ENCODE data around the gene FBXO28. TPM values are rescaled to one million over a fixed set of nuclear protein-coding genes. Genes with fewer than 3 reads are reported as not detected.

FBXO28 gene
- polyA plus RNA-seq, 1 of the 3 experiments (the other 2 are of a cell fraction), result 8.1 TPM

- no peak for DNase-seq
- Histone ChIP-seq H3K9me2 (no peaks in the 10 kb centered on the region), H3K27me3 (ENCODE audit: insufficient read depth) (no peaks in the 10 kb centered on the region), H3F3A (replicated peaks; ENCODE audit: insufficient read depth) (peaks cover 16% of the 10 kb centered on the region), H3K9me3 (peaks cover 11% of the 10 kb centered on the region), H4K20me1 (ENCODE audit: insufficient read depth) (peaks cover 12% of the 10 kb centered on the region), H3K79me2 (ENCODE audit: insufficient read depth) (peaks cover 36% of the 10 kb centered on the region), H3K36me3 (replicated peaks in 1 of 2; ENCODE audit: control insufficient read depth in 1 of 2, insufficient read depth in 2 of 2, low read length in 1 of 2) (peaks cover 38 to 50% of the 10 kb centered on the region in 2 experiments), H3K27ac (ENCODE audit: low read depth in 2 of 2, low read length in 1 of 2) (no peak overlapping the region), H3K4me3 (ENCODE audit: low read depth in 2 of 2, low read length in 1 of 2) (no peak overlapping the region), H3K4me1 (ENCODE audit: control insufficient read depth in 1 of 2, insufficient read depth in 2 of 2, low read depth in 1 of 2, low read length in 1 of 2) (peaks cover 0 to 6% of the 10 kb centered on the region in 2 experiments; a peak in 1 of 4 replicates), H3K9ac (no peak overlapping the region), H3K4me2 (no peak overlapping the region), H2AFZ (ENCODE audit: low read depth) (no peak overlapping the region)
- ChIA-PET CTCF (no interaction called here), POLR2A (no interaction called here)
- no peak for TF ChIP-seq USF2 (IDR thresholded peaks at IDR 0.05; ENCODE audit: borderline replicate concordance, low read depth, low read length)
- no peak for TF ChIP-seq FOSL2 (IDR thresholded peaks at IDR 0.05; ENCODE audit: borderline replicate concordance, low read depth)
- no peak for TF ChIP-seq TAF1 (IDR thresholded peaks at IDR 0.05; ENCODE audit: borderline replicate concordance, low read depth, low read length)
- no peak for TF ChIP-seq MEF2A (IDR thresholded peaks at IDR 0.05; ENCODE audit: borderline replicate concordance, low read depth)
- TF ChIP-seq MXI1 (IDR thresholded peaks at IDR 0.05; ENCODE audit: low read depth, low read length), result no peak
- no peak for TF ChIP-seq YY1 (IDR thresholded peaks at IDR 0.05; ENCODE audit: low read depth)
- no peak for TF ChIP-seq CHD2 (IDR thresholded peaks at IDR 0.05; ENCODE audit: low read length, partially characterized antibody)
- TF ChIP-seq, protein P1, sequence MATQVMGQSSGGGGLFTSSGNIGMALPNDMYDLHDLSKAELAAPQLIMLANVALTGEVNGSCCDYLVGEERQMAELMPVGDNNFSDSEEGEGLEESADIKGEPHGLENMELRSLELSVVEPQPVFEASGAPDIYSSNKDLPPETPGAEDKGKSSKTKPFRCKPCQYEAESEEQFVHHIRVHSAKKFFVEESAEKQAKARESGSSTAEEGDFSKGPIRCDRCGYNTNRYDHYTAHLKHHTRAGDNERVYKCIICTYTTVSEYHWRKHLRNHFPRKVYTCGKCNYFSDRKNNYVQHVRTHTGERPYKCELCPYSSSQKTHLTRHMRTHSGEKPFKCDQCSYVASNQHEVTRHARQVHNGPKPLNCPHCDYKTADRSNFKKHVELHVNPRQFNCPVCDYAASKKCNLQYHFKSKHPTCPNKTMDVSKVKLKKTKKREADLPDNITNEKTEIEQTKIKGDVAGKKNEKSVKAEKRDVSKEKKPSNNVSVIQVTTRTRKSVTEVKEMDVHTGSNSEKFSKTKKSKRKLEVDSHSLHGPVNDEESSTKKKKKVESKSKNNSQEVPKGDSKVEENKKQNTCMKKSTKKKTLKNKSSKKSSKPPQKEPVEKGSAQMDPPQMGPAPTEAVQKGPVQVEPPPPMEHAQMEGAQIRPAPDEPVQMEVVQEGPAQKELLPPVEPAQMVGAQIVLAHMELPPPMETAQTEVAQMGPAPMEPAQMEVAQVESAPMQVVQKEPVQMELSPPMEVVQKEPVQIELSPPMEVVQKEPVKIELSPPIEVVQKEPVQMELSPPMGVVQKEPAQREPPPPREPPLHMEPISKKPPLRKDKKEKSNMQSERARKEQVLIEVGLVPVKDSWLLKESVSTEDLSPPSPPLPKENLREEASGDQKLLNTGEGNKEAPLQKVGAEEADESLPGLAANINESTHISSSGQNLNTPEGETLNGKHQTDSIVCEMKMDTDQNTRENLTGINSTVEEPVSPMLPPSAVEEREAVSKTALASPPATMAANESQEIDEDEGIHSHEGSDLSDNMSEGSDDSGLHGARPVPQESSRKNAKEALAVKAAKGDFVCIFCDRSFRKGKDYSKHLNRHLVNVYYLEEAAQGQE (IDR thresholded peaks at IDR 0.05; ENCODE audit: low read depth, low read length), result no peak
- no peak for TF ChIP-seq RCOR1 (IDR thresholded peaks at IDR 0.05; ENCODE audit: low read length)
- TF ChIP-seq USF1 (IDR thresholded peaks at IDR 0.05; ENCODE audit: borderline replicate concordance, low read depth), result no peak
- TF ChIP-seq, protein P2, sequence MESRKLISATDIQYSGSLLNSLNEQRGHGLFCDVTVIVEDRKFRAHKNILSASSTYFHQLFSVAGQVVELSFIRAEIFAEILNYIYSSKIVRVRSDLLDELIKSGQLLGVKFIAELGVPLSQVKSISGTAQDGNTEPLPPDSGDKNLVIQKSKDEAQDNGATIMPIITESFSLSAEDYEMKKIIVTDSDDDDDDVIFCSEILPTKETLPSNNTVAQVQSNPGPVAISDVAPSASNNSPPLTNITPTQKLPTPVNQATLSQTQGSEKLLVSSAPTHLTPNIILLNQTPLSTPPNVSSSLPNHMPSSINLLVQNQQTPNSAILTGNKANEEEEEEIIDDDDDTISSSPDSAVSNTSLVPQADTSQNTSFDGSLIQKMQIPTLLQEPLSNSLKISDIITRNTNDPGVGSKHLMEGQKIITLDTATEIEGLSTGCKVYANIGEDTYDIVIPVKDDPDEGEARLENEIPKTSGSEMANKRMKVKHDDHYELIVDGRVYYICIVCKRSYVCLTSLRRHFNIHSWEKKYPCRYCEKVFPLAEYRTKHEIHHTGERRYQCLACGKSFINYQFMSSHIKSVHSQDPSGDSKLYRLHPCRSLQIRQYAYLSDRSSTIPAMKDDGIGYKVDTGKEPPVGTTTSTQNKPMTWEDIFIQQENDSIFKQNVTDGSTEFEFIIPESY (IDR thresholded peaks at IDR 0.05; ENCODE audit: borderline replicate concordance, low read depth), result no peak
- no peak for TF ChIP-seq EP300 (IDR thresholded peaks at IDR 0.05; ENCODE audit: borderline replicate concordance in 1 of 2, low read depth in 1 of 2, low read length in 1 of 2)
- no peak for TF ChIP-seq SMC3 (IDR thresholded peaks at IDR 0.05; ENCODE audit: low read depth, low read length)
- no peak for TF ChIP-seq NRF1 (IDR thresholded peaks at IDR 0.05; ENCODE audit: low read depth, low read length)
- no peak for TF ChIP-seq EZH2phosphoT487 (IDR thresholded peaks at IDR 0.05; ENCODE audit: borderline replicate concordance, low read depth)
- no peak for TF ChIP-seq GABPA (IDR thresholded peaks at IDR 0.05; ENCODE audit: low read depth)
- no peak for TF ChIP-seq JUND (IDR thresholded peaks at IDR 0.05)
- TF ChIP-seq CTCF (IDR thresholded peaks at IDR 0.05), result no peak
- no peak for TF ChIP-seq NFIC (IDR thresholded peaks at IDR 0.05; ENCODE audit: borderline replicate concordance)
- TF ChIP-seq TEAD4 (IDR thresholded peaks at IDR 0.05; ENCODE audit: borderline replicate concordance, insufficient read depth), result no peak
- 26% methylated on average over 1 of the region's 1 CpG for WGBS (ENCODE audit: low lambda C conversion rate)
These were observed 19.0 kb downstream of the FBXO28 start for GRCh38 chr1:224132901-224133300.

Data from SK-N-SH (cell line).